ENCODE results near the gene PSMD11.

- no peak for TF ChIP-seq GLIS3 (CRISPR knock-in tag; IDR thresholded peaks at IDR 0.05)
- no peak for TF ChIP-seq POU6F1 (CRISPR knock-in tag; IDR thresholded peaks at IDR 0.05; ENCODE audit: borderline replicate concordance, low read depth)
- TF ChIP-seq, protein P1, sequence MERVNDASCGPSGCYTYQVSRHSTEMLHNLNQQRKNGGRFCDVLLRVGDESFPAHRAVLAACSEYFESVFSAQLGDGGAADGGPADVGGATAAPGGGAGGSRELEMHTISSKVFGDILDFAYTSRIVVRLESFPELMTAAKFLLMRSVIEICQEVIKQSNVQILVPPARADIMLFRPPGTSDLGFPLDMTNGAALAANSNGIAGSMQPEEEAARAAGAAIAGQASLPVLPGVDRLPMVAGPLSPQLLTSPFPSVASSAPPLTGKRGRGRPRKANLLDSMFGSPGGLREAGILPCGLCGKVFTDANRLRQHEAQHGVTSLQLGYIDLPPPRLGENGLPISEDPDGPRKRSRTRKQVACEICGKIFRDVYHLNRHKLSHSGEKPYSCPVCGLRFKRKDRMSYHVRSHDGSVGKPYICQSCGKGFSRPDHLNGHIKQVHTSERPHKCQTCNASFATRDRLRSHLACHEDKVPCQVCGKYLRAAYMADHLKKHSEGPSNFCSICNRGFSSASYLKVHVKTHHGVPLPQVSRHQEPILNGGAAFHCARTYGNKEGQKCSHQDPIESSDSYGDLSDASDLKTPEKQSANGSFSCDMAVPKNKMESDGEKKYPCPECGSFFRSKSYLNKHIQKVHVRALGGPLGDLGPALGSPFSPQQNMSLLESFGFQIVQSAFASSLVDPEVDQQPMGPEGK (CRISPR knock-in tag; IDR thresholded peaks at IDR 0.05; ENCODE audit: borderline replicate concordance): no peak
- TF ChIP-seq ZNF8 (CRISPR knock-in tag; IDR thresholded peaks at IDR 0.05): no peak
- no peak for TF ChIP-seq ZNF565 (CRISPR knock-in tag; conservative IDR thresholded peaks at IDR 0.05; ENCODE audit: low read depth)
- no peak for TF ChIP-seq ARNTL (CRISPR knock-in tag; IDR thresholded peaks at IDR 0.05; ENCODE audit: borderline replicate concordance, low read depth)
- no peak for TF ChIP-seq OSR1 (CRISPR knock-in tag; IDR thresholded peaks at IDR 0.05)
- TF ChIP-seq ISL1 (CRISPR knock-in tag; IDR thresholded peaks at IDR 0.05): no peak
- TF ChIP-seq, protein P2, sequence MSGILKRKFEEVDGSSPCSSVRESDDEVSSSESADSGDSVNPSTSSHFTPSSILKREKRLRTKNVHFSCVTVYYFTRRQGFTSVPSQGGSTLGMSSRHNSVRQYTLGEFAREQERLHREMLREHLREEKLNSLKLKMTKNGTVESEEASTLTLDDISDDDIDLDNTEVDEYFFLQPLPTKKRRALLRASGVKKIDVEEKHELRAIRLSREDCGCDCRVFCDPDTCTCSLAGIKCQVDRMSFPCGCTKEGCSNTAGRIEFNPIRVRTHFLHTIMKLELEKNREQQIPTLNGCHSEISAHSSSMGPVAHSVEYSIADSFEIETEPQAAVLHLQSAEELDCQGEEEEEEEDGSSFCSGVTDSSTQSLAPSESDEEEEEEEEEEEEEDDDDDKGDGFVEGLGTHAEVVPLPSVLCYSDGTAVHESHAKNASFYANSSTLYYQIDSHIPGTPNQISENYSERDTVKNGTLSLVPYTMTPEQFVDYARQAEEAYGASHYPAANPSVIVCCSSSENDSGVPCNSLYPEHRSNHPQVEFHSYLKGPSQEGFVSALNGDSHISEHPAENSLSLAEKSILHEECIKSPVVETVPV (CRISPR knock-in tag; IDR thresholded peaks at IDR 0.05): no peak
- no peak for TF ChIP-seq TCF4 (CRISPR knock-in tag; IDR thresholded peaks at IDR 0.05; ENCODE audit: borderline replicate concordance)
- TF ChIP-seq ZFP3 (CRISPR knock-in tag; IDR thresholded peaks at IDR 0.05): no peak
- no peak for TF ChIP-seq ESRRG (CRISPR knock-in tag; IDR thresholded peaks at IDR 0.05)
- TF ChIP-seq, protein P3, sequence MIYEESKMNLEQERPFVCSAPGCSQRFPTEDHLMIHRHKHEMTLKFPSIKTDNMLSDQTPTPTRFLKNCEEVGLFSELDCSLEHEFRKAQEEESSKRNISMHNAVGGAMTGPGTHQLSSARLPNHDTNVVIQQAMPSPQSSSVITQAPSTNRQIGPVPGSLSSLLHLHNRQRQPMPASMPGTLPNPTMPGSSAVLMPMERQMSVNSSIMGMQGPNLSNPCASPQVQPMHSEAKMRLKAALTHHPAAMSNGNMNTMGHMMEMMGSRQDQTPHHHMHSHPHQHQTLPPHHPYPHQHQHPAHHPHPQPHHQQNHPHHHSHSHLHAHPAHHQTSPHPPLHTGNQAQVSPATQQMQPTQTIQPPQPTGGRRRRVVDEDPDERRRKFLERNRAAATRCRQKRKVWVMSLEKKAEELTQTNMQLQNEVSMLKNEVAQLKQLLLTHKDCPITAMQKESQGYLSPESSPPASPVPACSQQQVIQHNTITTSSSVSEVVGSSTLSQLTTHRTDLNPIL (CRISPR knock-in tag; IDR thresholded peaks at IDR 0.05; ENCODE audit: low read depth): no peak
Measured at GRCh38 chr17:32528825-32529224, 84.5 kb downstream of the PSMD11 start.
